Stimulated activated CD8-positive, alpha-beta memory T cell treated with anti-CD3 and anti-CD28 coated beads, Interleukin-2, amount 100 ng/mL, for 48 hours (primary cell): ENCODE results near the gene LASP1.

ENCODE experiments used
- DNase-seq, 2 donors: peaks; one replicate each; pipeline ENCODE4 v3.0.0-alpha.2; 2020; ENCODE audit warnings: low read depth in 2 of 2

Gene LASP1

GRCh38 chr17:38888842-38889241, 19.0 kb downstream of the LASP1 start:
- DNase-seq = no peak

GRCh38 chr17:38889745-38890409, 20.0 kb downstream of the LASP1 start:
- no peak for DNase-seq

GRCh38 chr17:38890410-38890746, 20.5 kb downstream of the LASP1 start:
- DNase-seq = no peak

GRCh38 chr17:38891441-38891840, 21.6 kb downstream of the LASP1 start:
- DNase-seq = no peak

GRCh38 chr17:38892083-38892482, 22.2 kb downstream of the LASP1 start:
- no peak for DNase-seq

- DNase-seq = no peak
These were observed 22.8 kb downstream of the LASP1 start for GRCh38 chr17:38892620-38893019.

- DNase-seq = no peak
These were observed 23.3 kb downstream of the LASP1 start for GRCh38 chr17:38893113-38893512.

GRCh38 chr17:38893607-38894006, 23.7 kb downstream of the LASP1 start:
- peak in 1 of 2 donors; percentile 40 for DNase-seq

GRCh38 chr17:38894276-38894675, 24.4 kb downstream of the LASP1 start:
- no peak for DNase-seq

GRCh38 chr17:38896346-38896954, 26.6 kb downstream of the LASP1 start:
- no peak for DNase-seq

GRCh38 chr17:38897176-38897575, 27.3 kb downstream of the LASP1 start:
- no peak for DNase-seq

GRCh38 chr17:38897671-38898290, 27.9 kb downstream of the LASP1 start:
- no peak for DNase-seq

- no peak for DNase-seq
These were observed 28.4 kb downstream of the LASP1 start for GRCh38 chr17:38898291-38898679.

- DNase-seq = peak; percentile 85
These were observed 29.0 kb downstream of the LASP1 start for GRCh38 chr17:38898812-38899348.

GRCh38 chr17:38899421-38899820, 29.6 kb downstream of the LASP1 start:
- DNase-seq = no peak

- DNase-seq = no peak
These were observed 31.3 kb downstream of the LASP1 start for GRCh38 chr17:38900978-38901656.

- no peak for DNase-seq
These were observed 33.5 kb downstream of the LASP1 start for GRCh38 chr17:38903404-38903803.

GRCh38 chr17:38904892-38905291, 35.0 kb downstream of the LASP1 start:
- no peak for DNase-seq

- no peak for DNase-seq
These were observed 35.5 kb downstream of the LASP1 start for GRCh38 chr17:38905375-38905774.

- DNase-seq = no peak
These were observed 36.8 kb downstream of the LASP1 start for GRCh38 chr17:38906460-38907228.

GRCh38 chr17:38907930-38908675, 38.2 kb downstream of the LASP1 start:
- no peak for DNase-seq
